Common myeloid progenitor, CD34-positive (primary cell): ENCODE results near the gene SPAG16.

Experiments
- CTCF ChIA-PET: fragments of 350-600 bp; sonication (Branson Sonifier 250); formaldehyde crosslinking; loops from one replicate; lab custom pipeline; 2021; ENCODE audit warnings: antibody characterized with exemption; lab: Charles Lee
- POLR2A ChIA-PET: fragments of 350-600 bp; sonication (Branson Sonifier 250); formaldehyde crosslinking; loops from one replicate; lab custom pipeline; 2021; ENCODE audit warnings: antibody characterized with exemption; lab: Charles Lee
- DNase-seq, 3 donors: peaks; one replicate each; pipeline versions ENCODE4 v3.0.0 to v3.0.0-alpha.2; 2013
- H3K27ac ChIP-seq, 2 experiments: 1 replicate in 1 of 2; 2 replicates in 1 of 2; pipeline ENCODE4 v1.7.0; 2013; ENCODE audit warnings: inconsistent platforms in 2 of 2, low read length in 2 of 2, mild to moderate bottlenecking in 2 of 2, low read depth in 1 of 2, moderate library complexity in 1 of 2; ENCODE audit not compliant: severe bottlenecking in 2 of 2, insufficient read depth in 1 of 2, poor library complexity in 1 of 2
- H3K27me3 ChIP-seq, 5 experiments: replicated peaks in 2 of 5; 1 replicate in 3 of 5; 2 replicates in 2 of 5; pipeline versions ENCODE4 v1.6.1 to v1.7.0; 2013; ENCODE audit warnings: low read length in 4 of 5, mild to moderate bottlenecking in 2 of 5, moderate library complexity in 2 of 5, inconsistent platforms in 1 of 5; ENCODE audit not compliant: insufficient read depth in 5 of 5, control insufficient read depth in 4 of 5
- H3K36me3 ChIP-seq, 4 experiments: 1 replicate in 2 of 4; 2 replicates in 2 of 4; pipeline versions ENCODE4 v1.6.1 to v1.7.0; 2013; ENCODE audit warnings: low read length in 3 of 4, control low read depth in 1 of 4, mild to moderate bottlenecking in 1 of 4; ENCODE audit not compliant: control insufficient read depth in 4 of 4, insufficient read depth in 4 of 4
- H3K4me1 ChIP-seq, 4 experiments: 1 replicate in 3 of 4; 2 replicates in 1 of 4; pipeline versions ENCODE4 v1.6.1 to v1.7.1; 2013; ENCODE audit warnings: low read length in 3 of 4, mild to moderate bottlenecking in 3 of 4, control low read depth in 1 of 4, inconsistent platforms in 1 of 4, moderate library complexity in 1 of 4; ENCODE audit not compliant: control insufficient read depth in 4 of 4, insufficient read depth in 4 of 4; ENCODE audit errors: control extremely low read depth in 1 of 4
- H3K4me3 ChIP-seq, 7 experiments: 1 replicate in 4 of 7; 2 replicates in 3 of 7; pipeline versions ENCODE4 v1.5.1 to v1.7.0; 2013; ENCODE audit warnings: mild to moderate bottlenecking in 7 of 7, low read length in 6 of 7, moderate library complexity in 6 of 7, inconsistent platforms in 2 of 7, low read depth in 2 of 7, control low read depth in 1 of 7; ENCODE audit not compliant: insufficient read depth in 4 of 7, control insufficient read depth in 1 of 7; ENCODE audit errors: extremely low read depth in 1 of 7
- H3K9me3 ChIP-seq, 5 experiments: 1 replicate in 4 of 5; 2 replicates in 1 of 5; pipeline versions ENCODE4 v1.6.1 to v1.7.1; 2013; ENCODE audit warnings: low read length in 4 of 5, mild to moderate bottlenecking in 2 of 5, inconsistent platforms in 1 of 5, low read depth in 1 of 5, moderate library complexity in 1 of 5; ENCODE audit not compliant: control insufficient read depth in 4 of 5, insufficient read depth in 2 of 5; ENCODE audit errors: control extremely low read depth in 1 of 5
- WGBS: methylation state at CpG from one replicate; pipeline ENCODE4 v1.1.5; 2013; ENCODE audit not compliant: insufficient coverage; 5-methylcytosine and 5-hydroxymethylcytosine counted together

Gene SPAG16

GRCh38 chr2:213644926-213645325, 360.7 kb downstream of the SPAG16 start:
- CTCF ChIA-PET, result no interaction called here
- Histone ChIP-seq H3K4me3 (no peak overlapping the region), H3K36me3 (no peaks in the 10 kb centered on the region), H3K27me3 (no peaks in the 10 kb centered on the region), H3K9me3 (peaks cover 0 to 2% (median 0%) of the 10 kb centered on the region in 5 experiments), H3K27ac (no peak overlapping the region), H3K4me1 (no peaks in the 10 kb centered on the region)
- DNase-seq, result no peak
- POLR2A ChIA-PET, result no interaction called here
- 100% methylated on average over 4 of the region's 4 CpGs for WGBS

GRCh38 chr2:213649176-213649575, 364.9 kb downstream of the SPAG16 start:
- Histone ChIP-seq H3K4me1 (no peaks in the 10 kb centered on the region), H3K27ac (no peak overlapping the region), H3K9me3 (peaks cover 0 to 2% (median 0%) of the 10 kb centered on the region in 5 experiments), H3K4me3 (no peak overlapping the region), H3K27me3 (no peaks in the 10 kb centered on the region), H3K36me3 (no peaks in the 10 kb centered on the region)
- POLR2A ChIA-PET, result no interaction called here
- no peak for DNase-seq
- CTCF ChIA-PET, result interaction anchor here (1.0 kb wide), 1 partner anchor 32 kb away, joined by 4 read pairs; no protein-coding TSS in a partner anchor
- no CpG with 5 or more reads among the region's 2 CpGs for WGBS

GRCh38 chr2:213664817-213665216, 380.6 kb downstream of the SPAG16 start:
- H3K4me3 ChIP-seq, result no peak overlapping the region
- peaks cover 0 to 7% (median 3%) of the 10 kb centered on the region in 5 experiments for H3K9me3 ChIP-seq
- CTCF ChIA-PET, result no interaction called here
- no peak for DNase-seq
- H3K36me3 ChIP-seq, result no peaks in the 10 kb centered on the region
- H3K4me1 ChIP-seq, result no peaks in the 10 kb centered on the region
- POLR2A ChIA-PET, result no interaction called here
- no peaks in the 10 kb centered on the region for H3K27me3 ChIP-seq
- no peak overlapping the region for H3K27ac ChIP-seq

- no peaks in the 10 kb centered on the region for H3K36me3 ChIP-seq
- H3K4me3 ChIP-seq, result no peak overlapping the region
- no peaks in the 10 kb centered on the region for H3K4me1 ChIP-seq
- POLR2A ChIA-PET, result no interaction called here
- H3K27me3 ChIP-seq, result no peaks in the 10 kb centered on the region
- WGBS, result 92% methylated on average over 2 of the region's 4 CpGs
- DNase-seq, result no peak
- H3K9me3 ChIP-seq, result peaks cover 0 to 8% (median 0%) of the 10 kb centered on the region in 5 experiments
- no peak overlapping the region for H3K27ac ChIP-seq
- CTCF ChIA-PET, result no interaction called here
These were observed 385.4 kb downstream of the SPAG16 start for GRCh38 chr2:213669657-213670056.

- DNase-seq, result no peak
- Histone ChIP-seq H3K4me1 (no peaks in the 10 kb centered on the region), H3K9me3 (no peaks in the 10 kb centered on the region), H3K4me3 (no peak overlapping the region), H3K27ac (no peak overlapping the region), H3K36me3 (no peaks in the 10 kb centered on the region), H3K27me3 (no peaks in the 10 kb centered on the region)
- WGBS, result 100% methylated on average over 2 of the region's 6 CpGs
- CTCF ChIA-PET, result no interaction called here
- POLR2A ChIA-PET, result no interaction called here
These were observed 394.4 kb downstream of the SPAG16 start for GRCh38 chr2:213678437-213679218.

- no peaks in the 10 kb centered on the region for H3K36me3 ChIP-seq
- DNase-seq, result no peak
These were observed 395.6 kb downstream of the SPAG16 start for GRCh38 chr2:213679894-213680293.

GRCh38 chr2:213682276-213682675, 398.0 kb downstream of the SPAG16 start:
- 100% methylated on average over 2 of the region's 2 CpGs for WGBS
- POLR2A ChIA-PET, result no interaction called here
- CTCF ChIA-PET, result no interaction called here
- no peaks in the 10 kb centered on the region for H3K9me3 ChIP-seq
- no peak for DNase-seq
- no peak overlapping the region for H3K4me3 ChIP-seq
- H3K27me3 ChIP-seq, result no peaks in the 10 kb centered on the region
- no peak overlapping the region for H3K27ac ChIP-seq
- no peaks in the 10 kb centered on the region for H3K4me1 ChIP-seq
- no peaks in the 10 kb centered on the region for H3K36me3 ChIP-seq

More at GRCh38 chr2:213679894-213680293, 395.6 kb downstream of the SPAG16 start:
- H3K9me3 ChIP-seq, result no peaks in the 10 kb centered on the region
- no peak overlapping the region for H3K4me3 ChIP-seq
- CTCF ChIA-PET, result no interaction called here
- no CpG with 5 or more reads among the region's 1 CpG for WGBS
- no peak overlapping the region for H3K27ac ChIP-seq
- POLR2A ChIA-PET, result no interaction called here
- no peaks in the 10 kb centered on the region for H3K27me3 ChIP-seq
- no peaks in the 10 kb centered on the region for H3K4me1 ChIP-seq
